HG03097 (cell line): ENCODE measurements around the gene CFAP46.
"Not testable (repeated sequence)": the region's sequence is repeated elsewhere in the genome, so short reads cannot be mapped to it uniquely, and the experiment has no call there.

Source experiments
- ATAC-seq: cut with Tn5 transposase; IDR thresholded peaks from one replicate; pipeline ENCODE4 v1.9.1; 2021; ENCODE audit not compliant: unreplicated experiment, low FRiP score

The CFAP46 gene

GRCh38 chr10:132849546-132850031 lies 92.8 kb downstream of the CFAP46 start:
- no peak for ATAC-seq

DNA sequence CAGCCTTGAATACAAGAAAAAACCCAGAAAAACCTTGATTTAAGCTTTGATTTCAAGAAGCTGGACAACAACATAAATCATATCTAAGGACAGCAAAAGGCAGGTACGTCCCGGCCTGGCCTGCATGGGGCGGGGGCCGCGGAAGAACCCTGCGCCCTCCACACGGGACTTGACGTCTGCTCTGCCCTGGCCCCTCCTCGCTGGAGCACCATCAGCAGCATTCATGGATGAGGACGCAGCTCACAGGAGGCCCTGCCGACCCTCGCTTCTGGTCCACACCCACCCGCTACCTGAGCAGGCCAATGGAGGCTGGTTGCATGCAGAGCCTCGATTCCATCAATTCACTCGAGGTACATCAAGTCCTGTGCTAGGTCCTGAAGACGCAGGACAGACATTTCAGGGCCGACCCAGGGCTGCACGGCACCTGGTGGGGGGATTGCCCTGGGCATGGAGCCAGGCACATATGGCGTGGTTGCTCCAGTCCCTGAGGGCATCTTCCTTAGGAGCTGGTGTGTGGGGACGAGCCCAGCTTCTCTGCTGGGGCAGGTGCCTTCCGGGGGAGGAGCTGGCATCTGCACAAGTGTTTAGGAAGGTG lies 93.3 kb downstream of the CFAP46 start:
- no peak for ATAC-seq

GRCh38 chr10:132848291-132848701 lies 94.1 kb downstream of the CFAP46 start:
- no peak for ATAC-seq

DNA sequence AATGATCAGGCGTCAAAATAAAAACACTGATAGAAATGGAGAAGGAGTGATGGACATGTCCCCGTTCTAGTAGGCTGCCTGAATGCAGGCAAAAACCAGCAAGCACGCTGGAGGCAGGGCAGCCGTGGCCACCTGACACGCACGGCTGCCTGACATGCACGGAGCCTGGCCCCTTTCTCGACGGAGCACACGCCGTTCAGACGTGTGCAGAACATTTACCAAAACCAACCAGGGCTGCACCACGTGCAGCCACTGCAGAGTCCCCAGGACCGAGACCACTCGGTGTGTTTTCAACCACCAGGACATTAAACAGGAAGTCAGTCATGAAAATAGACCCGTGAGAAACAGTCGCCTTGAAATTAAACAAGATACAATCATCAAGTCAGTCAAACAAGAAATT lies 94.5 kb downstream of the CFAP46 start:
- no peak for ATAC-seq

DNA sequence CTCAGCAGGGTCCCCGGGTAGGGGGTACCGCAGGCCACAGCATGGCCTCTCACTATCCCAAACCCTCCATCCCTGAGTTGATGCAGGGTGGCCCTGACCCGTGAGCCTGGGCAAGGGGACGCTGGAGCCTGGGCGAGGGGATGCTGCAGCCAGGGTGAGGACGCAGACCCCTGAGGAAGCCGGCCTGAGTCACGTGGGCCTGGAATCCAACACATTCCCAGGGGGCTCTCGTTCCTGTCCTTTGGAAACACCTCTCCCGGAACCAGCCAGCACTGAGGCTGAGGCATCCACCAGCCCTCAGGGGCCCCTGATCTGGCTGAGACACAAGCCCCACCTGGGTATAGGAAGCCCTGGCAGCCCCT lies 95.0 kb downstream of the CFAP46 start:
- ATAC-seq, result no peak

DNA sequence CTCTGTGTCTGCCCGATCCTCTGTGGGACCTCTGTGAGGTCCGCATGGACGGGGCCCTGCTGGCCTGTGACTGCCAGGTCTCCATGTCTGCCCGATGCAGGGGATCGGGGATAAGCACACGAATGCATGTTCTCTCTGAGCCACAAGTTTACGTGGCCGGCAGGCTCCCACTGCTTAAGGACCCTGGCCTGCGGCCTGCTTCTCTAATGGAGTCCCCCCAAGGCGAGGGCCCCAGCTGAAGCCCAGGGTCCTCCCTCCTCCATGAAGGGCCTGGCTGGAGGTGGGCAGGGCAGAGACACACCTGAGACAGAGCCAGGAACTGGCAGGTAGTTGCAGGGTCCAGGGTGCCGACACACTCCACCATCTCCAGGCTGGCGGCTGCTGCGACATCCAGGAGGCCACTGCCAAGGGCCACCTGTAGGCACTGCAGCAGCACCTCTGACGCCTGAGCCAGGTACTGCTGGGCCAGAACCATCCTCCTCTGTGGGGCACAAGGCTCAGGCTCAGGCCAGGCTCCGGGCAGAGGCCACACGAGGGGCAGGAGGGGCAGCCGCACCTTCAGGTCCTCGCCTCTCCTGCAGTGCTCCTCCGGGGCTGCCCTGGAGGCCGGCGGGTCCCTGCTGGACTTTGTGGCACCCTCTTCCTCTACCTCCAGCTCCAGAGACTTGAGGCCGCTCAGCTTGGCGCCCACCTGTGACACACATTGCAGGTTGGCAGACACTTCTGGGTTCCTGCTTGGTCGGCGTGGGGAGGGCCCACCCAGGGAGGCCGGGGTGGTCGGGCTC lies 95.5 kb downstream of the CFAP46 start:
- no peak for ATAC-seq

DNA sequence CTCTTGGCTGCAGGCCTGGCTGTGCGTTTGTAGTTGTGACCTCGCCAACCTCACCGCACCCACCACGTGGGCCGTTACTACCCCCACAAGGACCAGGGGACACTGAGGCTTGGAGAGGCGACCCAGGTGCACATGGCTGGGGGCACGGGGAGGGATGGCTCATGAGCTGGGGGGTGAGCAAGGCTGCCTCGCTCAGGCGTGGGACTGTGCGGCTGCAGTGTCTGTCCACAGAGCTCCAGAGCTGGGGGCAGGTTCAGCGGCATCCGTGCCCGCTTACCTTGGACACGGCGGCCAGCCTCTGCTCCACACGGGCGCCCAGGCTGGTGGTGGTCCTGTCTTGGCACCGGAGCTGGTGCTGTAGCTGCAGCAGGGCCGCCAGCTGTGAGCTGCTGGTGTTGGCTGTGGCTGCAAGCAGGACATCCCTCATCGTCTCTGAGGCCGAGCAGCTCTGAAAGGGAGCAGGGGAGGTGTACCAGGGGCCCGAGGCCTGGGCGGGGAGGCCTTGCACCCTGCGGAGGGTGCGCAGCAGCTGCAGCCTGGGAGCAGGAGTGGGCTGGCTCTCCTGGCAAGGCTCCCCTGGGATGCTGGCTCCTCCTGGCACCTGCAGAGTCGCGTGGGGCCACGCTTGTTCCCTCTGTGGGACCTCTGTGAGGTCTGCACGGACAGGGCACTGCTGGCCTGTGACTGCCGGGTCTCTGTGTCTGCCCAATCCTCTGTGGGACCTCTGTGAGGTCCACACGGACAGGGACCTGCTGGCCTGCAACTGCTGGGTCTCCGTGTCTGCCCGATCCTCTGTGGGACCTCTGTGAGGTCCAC lies 96.4 kb downstream of the CFAP46 start:
- ATAC-seq, result no peak

DNA sequence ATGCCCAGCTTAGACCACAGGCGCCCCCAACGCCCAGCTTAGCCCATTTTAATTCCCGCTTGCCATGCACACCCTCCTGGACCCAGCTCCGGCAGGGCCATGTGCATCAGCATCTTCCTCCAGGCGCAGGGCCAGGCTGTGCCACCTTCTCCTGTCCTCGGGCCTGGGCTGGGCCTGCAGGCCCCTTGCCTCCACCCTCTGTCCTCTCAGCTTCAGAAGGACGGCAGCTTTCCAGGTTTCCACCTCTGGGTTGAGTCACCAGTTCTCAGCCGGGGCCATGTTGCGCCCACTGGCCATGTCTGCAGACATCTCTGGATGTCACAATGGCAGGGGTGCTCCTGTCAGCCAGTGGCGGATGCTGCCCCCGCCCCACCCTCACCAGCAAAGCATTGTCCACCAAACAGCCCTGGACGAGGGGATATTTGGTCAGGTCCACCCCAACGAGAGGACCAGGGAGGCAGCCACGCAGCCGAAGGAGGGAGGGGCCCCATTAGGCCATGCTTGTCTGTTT lies 97.3 kb downstream of the CFAP46 start:
- ATAC-seq, result no peak

DNA sequence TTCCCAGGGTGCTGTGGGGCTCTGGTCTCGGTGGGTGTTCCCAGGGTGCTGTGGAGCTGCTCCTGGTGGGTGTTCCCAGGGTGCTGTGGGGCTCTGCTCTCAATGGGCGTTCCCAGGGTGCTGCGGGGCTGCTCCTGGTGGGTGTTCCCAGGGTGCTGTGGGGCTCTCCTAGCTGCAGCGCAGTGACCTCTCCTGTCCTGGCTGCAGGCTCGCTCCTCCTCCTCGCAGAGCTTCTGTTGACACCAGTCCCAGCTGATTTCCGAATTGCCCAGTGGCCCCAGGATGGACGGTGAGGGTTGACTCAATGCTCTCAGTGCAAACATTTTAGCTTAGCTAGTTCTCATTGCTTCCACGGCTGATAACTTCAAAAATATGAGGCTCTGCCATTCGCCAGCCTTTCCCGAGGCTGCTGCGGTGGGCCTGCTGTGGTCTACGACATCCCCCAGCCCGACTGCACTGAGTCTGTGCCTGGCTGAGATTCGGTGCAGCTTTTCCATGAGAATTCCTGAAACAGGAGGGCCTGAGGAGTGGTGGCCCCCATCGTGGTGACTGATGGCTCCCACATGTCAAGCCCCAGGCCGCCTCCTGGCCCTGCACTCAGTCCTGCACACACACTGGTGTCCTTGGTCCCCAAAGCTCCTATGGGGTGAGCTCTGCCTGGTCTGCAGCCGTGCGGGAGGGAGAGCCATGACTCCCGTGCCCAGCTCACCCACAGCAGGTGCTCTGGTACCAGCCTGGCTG lies 98.1 kb downstream of the CFAP46 start:
- no peak for ATAC-seq

- ATAC-seq, result not testable (repeated sequence)
Measured at GRCh38 chr10:132843276-132843675, 99.1 kb downstream of the CFAP46 start.

GRCh38 chr10:132842397-132842796 lies 100.0 kb downstream of the CFAP46 start:
- no peak for ATAC-seq

DNA sequence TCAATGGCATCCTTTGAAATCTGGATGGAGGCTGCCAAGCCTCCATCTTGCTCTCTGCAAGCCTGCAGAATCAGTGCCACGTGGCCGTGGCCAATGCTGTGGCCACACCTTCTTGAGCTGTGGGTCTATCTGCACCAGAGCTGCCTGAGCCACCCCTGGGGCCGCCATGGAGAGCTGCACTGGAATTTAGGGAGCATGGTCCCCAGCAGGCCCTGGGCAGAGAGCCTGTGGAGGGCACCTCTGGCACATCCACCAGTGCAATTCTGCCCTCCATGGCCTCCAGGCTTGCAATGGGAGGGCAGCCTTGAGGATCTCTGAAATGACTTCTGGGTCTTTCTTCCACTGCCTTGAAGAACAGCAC lies 100.8 kb downstream of the CFAP46 start:
- no peak for ATAC-seq

GRCh38 chr10:132840698-132841614 lies 101.4 kb downstream of the CFAP46 start:
- ATAC-seq, result no peak

- ATAC-seq, result no peak
Measured at GRCh38 chr10:132839061-132839460, 103.3 kb downstream of the CFAP46 start.

- no peak for ATAC-seq
Measured at GRCh38 chr10:132838346-132838970, 103.9 kb downstream of the CFAP46 start.

DNA sequence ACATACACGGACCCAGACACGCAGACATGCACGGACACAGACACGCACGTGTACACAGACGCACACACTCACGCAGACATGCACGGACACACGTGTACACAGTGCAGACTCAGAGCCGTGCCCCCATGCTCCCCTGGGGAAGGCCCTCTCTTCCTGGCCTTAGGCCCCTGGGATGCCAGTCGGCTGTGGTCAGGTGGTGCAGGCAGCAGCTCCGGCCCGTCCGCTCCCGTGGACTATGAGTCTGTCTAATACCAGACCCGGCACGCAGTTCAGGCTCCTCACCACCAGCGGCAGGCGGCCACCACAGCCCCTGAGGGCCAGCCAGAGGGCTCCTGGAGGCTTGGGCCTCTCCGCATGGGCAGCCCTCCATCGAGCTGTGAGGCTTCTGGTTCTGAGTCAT lies 104.5 kb downstream of the CFAP46 start:
- ATAC-seq, result no peak

GRCh38 chr10:132836832-132837540 lies 105.4 kb downstream of the CFAP46 start:
- no peak for ATAC-seq

DNA sequence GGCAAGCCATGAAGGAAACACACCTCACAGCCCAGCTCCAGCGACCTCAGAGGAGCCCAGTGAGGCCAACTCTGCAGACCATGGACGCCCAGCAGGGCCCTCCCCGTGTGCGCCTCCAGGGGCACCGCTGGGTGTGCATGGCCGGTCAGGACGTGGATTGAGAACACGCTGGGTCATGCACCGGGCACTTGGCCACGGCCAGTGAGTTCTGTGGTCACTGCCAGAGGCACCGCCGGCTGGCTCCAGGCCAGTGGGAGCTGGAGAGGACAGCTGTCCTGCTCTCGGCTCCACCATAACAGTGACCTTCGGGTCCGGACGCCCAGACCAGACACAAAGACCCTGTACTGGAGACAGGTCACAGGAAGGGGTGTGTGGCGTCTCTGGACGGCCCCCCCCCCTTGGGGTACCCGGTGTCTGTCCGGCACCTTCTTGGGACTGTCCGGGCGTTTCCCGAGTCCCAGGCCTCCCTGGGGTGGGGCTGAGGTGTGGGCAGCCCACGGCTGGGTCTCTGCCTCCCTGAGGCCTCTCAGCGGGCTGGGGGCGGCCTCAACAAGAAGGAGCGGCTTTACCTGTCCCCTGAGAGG lies 106.0 kb downstream of the CFAP46 start:
- no peak for ATAC-seq
